Peyer's patch (tissue), 4 donors: ENCODE results near the gene CACNB2.
"Not testable (repeated sequence)": the region's sequence is repeated elsewhere in the genome, so short reads cannot be mapped to it uniquely, and the experiment has no call there.

Experiments used
- POLR2A ChIP-seq, 2 donors: fragments of 450-650 bp; IDR thresholded peaks; one replicate each; pipeline ENCODE4 v1.5.1; 2017; ENCODE audit warnings: antibody characterized with exemption in 2 of 2, mild to moderate bottlenecking in 2 of 2, moderate library complexity in 2 of 2
- TF ChIP-seq, protein P1 (sequence below), 6 experiments: fragments of 450-650 bp in 4 of 6; fragments of 200-600 bp in 2 of 6; sonication (generic) in 1 of 6; IDR thresholded peaks; one replicate each; pipeline ENCODE4 v1.5.1; 2017 to 2019; ENCODE audit warnings: antibody characterized with exemption in 6 of 6, mild to moderate bottlenecking in 3 of 6, moderate library complexity in 1 of 6

DNA sequence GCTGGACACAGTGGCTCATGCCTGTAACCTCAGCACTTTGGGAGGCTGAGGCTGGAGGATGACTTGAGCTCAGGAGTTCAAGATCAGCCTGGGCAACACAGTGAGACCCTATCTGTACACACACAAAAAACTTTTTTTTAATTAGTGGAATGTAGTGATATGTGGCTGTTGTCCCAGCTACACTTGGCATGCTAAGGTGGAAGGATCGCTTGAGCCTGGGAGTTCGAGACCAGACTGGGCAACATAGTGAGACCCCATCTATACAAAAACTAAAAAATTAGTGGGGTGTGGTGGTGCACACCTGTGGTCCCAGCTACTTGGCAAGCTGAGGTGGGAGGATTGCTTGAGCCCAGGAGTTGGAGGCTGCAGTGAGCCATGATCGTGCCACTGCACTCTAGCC lies 68.0 kb downstream of the CACNB2 start:
- TF ChIP-seq, protein P1, sequence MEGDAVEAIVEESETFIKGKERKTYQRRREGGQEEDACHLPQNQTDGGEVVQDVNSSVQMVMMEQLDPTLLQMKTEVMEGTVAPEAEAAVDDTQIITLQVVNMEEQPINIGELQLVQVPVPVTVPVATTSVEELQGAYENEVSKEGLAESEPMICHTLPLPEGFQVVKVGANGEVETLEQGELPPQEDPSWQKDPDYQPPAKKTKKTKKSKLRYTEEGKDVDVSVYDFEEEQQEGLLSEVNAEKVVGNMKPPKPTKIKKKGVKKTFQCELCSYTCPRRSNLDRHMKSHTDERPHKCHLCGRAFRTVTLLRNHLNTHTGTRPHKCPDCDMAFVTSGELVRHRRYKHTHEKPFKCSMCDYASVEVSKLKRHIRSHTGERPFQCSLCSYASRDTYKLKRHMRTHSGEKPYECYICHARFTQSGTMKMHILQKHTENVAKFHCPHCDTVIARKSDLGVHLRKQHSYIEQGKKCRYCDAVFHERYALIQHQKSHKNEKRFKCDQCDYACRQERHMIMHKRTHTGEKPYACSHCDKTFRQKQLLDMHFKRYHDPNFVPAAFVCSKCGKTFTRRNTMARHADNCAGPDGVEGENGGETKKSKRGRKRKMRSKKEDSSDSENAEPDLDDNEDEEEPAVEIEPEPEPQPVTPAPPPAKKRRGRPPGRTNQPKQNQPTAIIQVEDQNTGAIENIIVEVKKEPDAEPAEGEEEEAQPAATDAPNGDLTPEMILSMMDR (IDR thresholded peaks at IDR 0.05) = not testable (repeated sequence)
- not testable (repeated sequence) for TF ChIP-seq POLR2A (IDR thresholded peaks at IDR 0.05)
